Measurements from ENCODE around the gene HPCAL1. TPM values are rescaled to one million over a fixed set of nuclear protein-coding genes. Genes with fewer than 3 reads are reported as not detected.

The HPCAL1 gene
- total and polyA plus RNA-seq, 12 donors: 17.4 to 118 (median 61.3) TPM

GRCh38 chr2:10466801-10467200, 164.1 kb downstream of the HPCAL1 start:
- H3K4me3 ChIP-seq: no peak overlapping the region
- H3K4me1 ChIP-seq (replicated peaks in 1 of 2): no peaks in the 10 kb centered on the region
- H3K27ac ChIP-seq: no peak overlapping the region
- no peaks in the 10 kb centered on the region for H3K9me3 ChIP-seq (replicated peaks in 1 of 3)
- intact Hi-C loops (cut with DNase I): no loop called here
- 66 to 78% (median 71%) methylated on average over 9 to 11 of the region's 11 CpGs for WGBS, 4 donors
- H3K36me3 ChIP-seq (replicated peaks in 1 of 2): no peaks in the 10 kb centered on the region
- TF ChIP-seq POLR2A (IDR thresholded peaks at IDR 0.05): no peak
- TF ChIP-seq CTCF (IDR thresholded peaks at IDR 0.05): no peak
- DNase-seq: no peak
- no peaks in the 10 kb centered on the region for H3K27me3 ChIP-seq

GRCh38 chr2:10467401-10467800, 164.7 kb downstream of the HPCAL1 start:
- 69 to 81% (median 79%) methylated on average over 10 to 15 of the region's 15 CpGs for WGBS, 4 donors
- TF ChIP-seq CTCF (IDR thresholded peaks at IDR 0.05): no peak
- no peak for TF ChIP-seq POLR2A (IDR thresholded peaks at IDR 0.05)
- intact Hi-C loops (cut with DNase I): no loop called here
- Histone ChIP-seq H3K27ac (no peak overlapping the region), H3K36me3 (replicated peaks in 1 of 2) (no peaks in the 10 kb centered on the region), H3K27me3 (no peaks in the 10 kb centered on the region), H3K4me3 (no peak overlapping the region), H3K9me3 (replicated peaks in 1 of 3) (no peaks in the 10 kb centered on the region), H3K4me1 (replicated peaks in 1 of 2) (no peaks in the 10 kb centered on the region)
- no peak for DNase-seq

GRCh38 chr2:10469301-10469700, 166.6 kb downstream of the HPCAL1 start:
- intact Hi-C loops (cut with DNase I): no loop called here
- DNase-seq: peak in 1 of 7 donors; percentile 5
- no peaks in the 10 kb centered on the region for H3K4me1 ChIP-seq (replicated peaks in 1 of 2)
- H3K27me3 ChIP-seq: no peaks in the 10 kb centered on the region
- TF ChIP-seq CTCF (IDR thresholded peaks at IDR 0.05) (no peak), POLR2A (IDR thresholded peaks at IDR 0.05) (no peak)
- H3K4me3 ChIP-seq: no peak overlapping the region
- no peaks in the 10 kb centered on the region for H3K36me3 ChIP-seq (replicated peaks in 1 of 2)
- H3K9me3 ChIP-seq (replicated peaks in 1 of 3): no peaks in the 10 kb centered on the region
- no peak overlapping the region for H3K27ac ChIP-seq
- WGBS, 4 donors: 67 to 89% (median 87%) methylated on average over 2 to 4 of the region's 4 CpGs

GRCh38 chr2:10469955-10470608, 167.4 kb downstream of the HPCAL1 start:
- Histone ChIP-seq H3K9me3 (replicated peaks in 1 of 3) (no peaks in the 10 kb centered on the region), H3K4me1 (replicated peaks in 1 of 2) (no peaks in the 10 kb centered on the region), H3K27me3 (no peaks in the 10 kb centered on the region), H3K27ac (no peak overlapping the region), H3K36me3 (replicated peaks in 1 of 2) (no peaks in the 10 kb centered on the region), H3K4me3 (no peak overlapping the region)
- peak in 1 of 7 donors; percentile 3 for DNase-seq
- 82 to 87% (median 85%) methylated on average over 9 to 12 of the region's 12 CpGs for WGBS, 4 donors
- TF ChIP-seq POLR2A (IDR thresholded peaks at IDR 0.05): no peak
- TF ChIP-seq CTCF (IDR thresholded peaks at IDR 0.05): no peak
- intact Hi-C loops (cut with DNase I): no loop called here

All from adrenal gland (tissue), 12 donors.